GM21367 (cell line): Measurements from ENCODE around the gene SLC43A2.
"Not testable (repeated sequence)": the region's sequence is repeated elsewhere in the genome, so short reads cannot be mapped to it uniquely, and the experiment has no call there.

Experiments
- ATAC-seq: cut with Tn5 transposase; IDR thresholded peaks from one replicate; pipeline ENCODE4 v1.9.1; 2021; ENCODE audit not compliant: unreplicated experiment

The SLC43A2 gene

DNA sequence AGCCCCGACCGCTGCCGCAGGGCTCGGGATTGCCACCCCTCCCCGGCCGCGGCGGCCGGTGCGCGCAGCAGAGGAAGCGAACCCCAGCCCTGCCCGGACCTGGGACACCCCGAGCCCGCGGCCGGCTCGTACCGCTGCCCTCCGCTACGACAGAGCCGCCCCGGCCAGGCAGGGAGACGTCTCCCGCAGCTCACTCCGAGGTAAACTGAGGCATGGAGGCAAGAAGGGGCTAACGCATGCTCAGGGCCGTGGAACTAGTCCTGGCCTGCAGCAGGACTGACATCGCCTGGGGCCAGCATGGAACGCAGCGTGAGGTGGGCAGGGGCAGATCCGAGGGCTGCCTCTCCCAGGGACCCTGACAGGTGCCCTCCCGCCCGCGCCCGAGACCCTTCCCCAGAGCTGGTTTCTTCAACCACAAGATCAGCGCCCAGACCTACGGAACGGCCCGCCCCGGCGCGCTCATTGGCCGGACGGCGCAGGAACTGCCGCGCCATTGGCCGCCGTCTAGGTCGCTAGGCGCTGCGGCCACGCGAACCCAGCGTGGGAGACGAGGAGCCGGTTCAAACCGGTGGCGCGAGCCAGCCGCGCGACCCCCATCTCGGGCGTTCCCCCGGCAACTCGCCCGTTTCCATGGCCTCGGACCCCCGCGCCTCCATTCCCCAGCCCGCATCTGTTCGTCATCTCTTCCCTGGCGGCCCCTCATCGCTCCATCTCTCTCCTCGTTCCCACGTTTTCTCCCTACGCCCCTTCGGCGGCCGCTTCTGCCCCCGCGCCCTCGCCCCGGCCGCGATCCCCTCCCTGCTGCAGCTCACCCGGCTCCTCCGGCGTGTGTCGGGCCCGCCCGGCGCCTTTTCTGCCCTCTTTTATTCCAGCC, at the start of gene SLC43A2:
Gene SLC43A2 (minus strand): TSS at position 853 of the 874 bp plus-strand sequence. CDS start 960 bp downstream, outside the sequence.
- peak; percentile 41 for ATAC-seq

DNA sequence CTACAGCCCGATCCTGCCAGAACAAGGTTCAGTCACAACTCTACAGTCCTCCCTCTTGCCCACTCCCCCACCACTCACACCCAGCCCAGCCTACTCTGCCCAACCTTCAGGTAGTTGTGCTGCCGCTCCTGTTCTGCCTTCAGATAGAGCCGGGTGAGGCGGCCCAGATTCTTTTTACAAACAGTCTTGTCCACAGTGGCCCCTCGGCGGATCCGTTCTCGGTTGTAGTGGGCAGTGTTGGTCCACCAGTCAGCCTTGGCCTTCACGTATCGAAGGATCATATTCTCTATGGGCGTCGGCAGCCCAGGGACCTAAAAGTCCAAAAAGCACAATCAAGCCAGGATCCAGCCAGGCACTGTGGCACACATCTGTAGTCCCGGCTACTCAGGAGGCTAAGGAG, 47.8 kb upstream of the SLC43A2 start:
- ATAC-seq = no peak

DNA sequence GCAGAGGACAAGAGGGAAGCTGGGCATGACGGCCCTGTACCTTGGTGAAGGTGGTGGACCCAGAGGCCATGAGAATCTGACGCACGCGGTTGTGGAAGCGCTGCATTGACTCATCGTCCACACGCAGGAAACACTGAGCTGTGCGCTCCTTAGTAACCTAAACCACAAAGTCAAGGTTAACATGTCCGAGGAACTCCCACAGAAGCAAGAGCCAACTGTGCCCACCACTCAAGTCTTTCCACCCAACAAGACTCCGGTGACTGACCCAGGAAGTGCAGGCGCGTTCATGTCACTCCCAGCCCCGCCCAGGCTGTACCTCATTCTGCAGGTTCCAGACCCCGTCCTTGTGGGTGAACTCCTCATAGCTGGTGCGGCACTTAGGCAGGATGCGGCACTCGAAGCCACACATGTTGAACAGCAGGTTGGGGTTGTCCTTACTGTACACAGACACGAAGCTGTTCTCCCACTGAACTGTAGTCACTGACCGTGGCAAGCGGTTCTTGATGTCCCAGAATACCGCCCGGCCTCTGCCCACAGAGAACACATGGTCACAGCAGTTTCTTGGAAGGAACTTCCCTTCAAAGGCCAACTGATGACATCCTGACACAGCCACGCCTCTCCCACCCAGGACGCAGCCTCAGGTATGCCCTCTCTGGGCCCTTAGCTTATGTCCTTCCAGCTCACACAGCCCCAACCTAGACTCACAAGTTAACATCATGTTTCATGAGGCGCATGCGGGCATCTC, 44.6 kb upstream of the SLC43A2 start:
- ATAC-seq = no peak

DNA sequence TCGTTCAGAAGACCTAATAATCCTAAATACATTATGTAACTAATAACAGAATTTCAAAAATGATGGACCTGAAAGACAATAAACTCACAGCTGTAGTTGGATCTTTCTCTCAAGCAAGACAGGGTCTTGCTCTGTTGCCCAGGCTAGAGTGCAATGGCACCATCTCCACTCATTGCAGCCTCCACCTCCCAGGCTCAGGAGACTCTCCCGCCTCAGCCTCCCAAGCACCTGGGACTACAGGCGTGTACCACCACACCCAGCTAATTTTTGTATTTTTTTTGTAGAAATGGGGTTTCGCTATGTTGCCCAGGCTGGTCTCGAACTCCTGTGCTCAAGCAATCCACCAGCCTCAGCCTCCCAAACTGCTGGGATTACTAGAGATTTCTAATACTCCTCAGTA, 35.3 kb upstream of the SLC43A2 start:
- not testable (repeated sequence) for ATAC-seq

DNA sequence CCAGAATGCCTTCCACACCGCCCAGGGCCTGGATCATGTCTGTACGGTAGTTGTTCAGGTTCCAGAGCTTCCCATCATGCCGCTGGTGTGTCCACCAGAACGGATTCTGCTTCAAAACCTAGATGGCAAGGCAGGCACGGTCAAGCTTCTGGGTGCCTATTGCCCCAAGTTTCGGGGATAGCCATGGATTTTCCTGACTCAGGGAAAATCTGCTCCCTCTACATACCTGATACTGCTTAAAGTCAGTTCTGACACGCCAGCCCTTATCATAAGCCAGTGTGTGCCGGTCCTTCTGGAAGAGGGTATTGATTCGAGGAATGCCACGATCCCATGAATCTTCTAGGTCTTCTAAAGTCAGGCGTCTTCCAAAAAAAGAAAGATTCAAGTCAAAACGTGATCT, 32.4 kb upstream of the SLC43A2 start:
- ATAC-seq = no peak

DNA sequence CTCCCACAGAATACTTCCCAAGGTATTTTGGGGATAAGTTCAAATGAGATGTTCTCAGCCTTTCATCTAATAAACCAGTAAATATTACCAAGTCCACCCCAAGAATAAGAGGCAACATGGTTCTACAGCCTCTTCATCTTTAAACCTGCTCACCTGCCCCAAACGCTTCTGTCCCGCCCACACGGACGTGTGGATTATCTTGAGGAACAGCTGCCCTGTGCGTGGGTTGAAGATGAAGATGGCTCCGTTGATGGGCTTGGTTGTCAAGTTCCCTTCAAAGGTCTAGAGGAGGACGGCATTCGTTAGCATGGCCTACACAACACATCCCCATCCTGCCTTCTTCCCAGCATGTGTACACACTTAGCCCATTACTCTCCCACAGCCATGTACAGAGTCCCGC, 29.5 kb upstream of the SLC43A2 start:
- ATAC-seq = no peak

DNA sequence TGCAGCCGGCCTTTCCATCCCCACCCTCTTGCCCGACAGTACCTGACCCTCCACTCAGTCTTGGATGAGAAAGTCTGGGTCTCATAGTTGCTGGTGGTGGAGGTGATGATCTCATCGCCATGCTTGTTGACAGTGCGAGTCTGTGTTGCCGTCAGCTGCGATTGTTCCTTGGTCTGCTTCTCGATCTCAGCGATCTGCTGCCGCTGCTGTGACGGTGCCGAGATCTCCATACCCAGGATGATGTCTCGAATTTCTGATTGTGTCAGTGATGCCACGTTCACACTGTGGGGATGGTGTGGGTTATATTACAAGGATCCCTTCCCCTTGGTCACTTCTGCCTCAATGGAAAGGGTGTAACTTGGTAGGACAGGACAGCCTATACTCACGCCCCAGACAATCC, 25.1 kb upstream of the SLC43A2 start:
- ATAC-seq = no peak

DNA sequence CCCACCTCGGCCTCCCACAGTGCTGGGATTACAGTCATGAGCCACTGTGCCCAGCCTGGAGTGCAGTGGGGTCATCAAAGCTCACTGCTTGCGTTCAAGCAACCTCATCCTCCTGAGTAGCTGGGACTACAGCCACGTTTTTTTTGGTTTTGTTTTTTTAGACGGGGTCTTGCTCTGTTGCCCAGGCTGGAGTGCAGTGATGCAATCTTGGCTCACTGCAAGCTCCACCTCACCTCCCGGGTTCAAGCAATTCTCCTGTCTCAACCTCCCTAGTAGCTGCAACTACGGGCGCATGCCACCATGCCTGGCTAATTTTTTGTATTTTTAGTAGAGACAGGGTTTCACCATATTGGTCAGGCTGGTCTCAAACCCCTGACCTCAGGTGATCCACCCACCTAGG, 24.2 kb upstream of the SLC43A2 start:
- ATAC-seq = not testable (repeated sequence)

DNA sequence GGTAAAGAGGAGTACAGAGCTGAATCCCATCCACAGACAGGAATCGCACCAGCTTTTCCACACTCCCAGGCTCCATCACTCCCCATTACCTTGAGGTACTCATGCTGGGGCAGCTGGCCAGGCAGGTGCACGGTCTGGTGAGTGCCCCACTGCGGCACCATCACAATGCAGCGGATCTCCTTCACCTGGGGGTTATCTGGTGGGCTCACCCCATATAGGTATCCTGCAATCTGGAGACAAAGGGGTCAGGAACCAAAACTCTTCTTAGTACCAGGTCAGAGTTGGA, 22.9 kb upstream of the SLC43A2 start:
- ATAC-seq = no peak

DNA sequence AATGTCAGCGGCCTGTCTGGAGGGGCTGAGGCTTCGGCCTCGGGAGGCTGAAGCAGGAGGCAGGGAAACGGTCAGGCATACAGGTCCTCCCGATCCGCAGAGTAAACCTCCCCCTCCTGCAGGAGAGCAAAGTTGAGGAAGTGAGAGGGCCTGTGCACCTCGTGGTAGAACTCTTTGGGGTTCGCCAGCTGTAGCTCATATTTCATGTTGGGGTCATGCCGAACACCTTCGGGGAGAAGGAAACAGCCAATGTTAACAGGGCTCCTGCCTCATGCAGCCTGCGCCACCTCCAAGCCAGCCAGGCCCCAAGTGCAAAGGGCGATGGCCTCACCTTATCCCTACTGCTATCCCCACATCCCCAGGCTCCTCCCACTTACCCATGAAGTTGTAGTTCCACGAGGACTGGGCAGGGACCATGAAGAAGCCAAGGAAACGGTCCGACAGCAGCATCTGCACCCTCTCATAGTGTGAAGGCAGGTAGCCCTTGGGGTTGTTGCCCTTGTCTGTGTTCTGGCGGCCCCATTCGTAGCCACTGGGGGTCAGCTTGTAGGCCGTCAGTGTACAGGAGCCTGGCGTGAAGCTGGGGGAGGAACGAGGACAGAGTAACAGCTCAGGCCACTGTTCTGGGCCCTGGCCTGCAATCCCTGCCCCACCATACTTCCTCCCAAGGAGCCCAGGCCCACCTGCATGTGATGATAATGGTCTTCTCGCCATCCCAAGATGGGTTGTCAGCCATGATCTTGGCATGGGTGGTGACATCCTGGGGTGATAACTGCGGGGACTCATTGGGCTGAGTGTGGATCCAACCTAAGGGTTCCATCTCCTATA, 22.3 kb upstream of the SLC43A2 start:
- no peak for ATAC-seq

DNA sequence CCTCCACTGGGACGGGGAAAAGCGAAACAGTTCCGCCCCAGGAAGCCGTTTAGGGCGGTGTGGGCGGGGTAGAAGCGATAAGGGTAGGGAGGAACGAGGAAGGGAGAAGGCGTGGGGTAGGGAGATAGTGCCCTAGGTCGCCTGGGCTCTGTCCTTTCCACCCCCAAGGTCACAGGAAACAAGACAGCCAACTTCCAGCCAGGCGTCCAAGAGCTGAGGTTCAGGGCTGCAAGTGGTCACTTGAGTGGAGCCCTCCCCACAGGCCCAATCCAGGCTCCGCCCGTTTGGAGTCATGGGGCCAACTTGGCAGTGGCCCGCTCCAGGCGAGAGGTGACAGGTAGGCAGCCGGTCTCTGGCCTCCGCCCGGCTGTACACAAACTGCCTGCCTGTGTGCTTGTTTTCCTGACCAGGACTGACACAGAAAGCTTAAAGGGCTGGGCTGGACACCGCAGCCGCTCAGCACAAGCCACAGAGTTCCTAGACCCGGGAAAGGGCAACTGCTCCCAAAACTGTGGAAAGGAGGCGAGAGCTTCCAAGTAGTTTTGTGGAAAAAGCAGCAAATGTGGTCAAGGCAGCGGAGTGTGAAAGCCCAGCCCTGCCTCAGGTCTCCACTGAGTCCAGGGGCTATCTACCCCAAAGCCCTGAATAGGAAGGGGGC, 21.3 kb upstream of the SLC43A2 start, which contains the start of gene RILP:
Gene RILP (minus strand): TSS at position 23 of the 658 bp plus-strand sequence. CDS start 62 bp downstream, outside the sequence.
- no peak for ATAC-seq

DNA sequence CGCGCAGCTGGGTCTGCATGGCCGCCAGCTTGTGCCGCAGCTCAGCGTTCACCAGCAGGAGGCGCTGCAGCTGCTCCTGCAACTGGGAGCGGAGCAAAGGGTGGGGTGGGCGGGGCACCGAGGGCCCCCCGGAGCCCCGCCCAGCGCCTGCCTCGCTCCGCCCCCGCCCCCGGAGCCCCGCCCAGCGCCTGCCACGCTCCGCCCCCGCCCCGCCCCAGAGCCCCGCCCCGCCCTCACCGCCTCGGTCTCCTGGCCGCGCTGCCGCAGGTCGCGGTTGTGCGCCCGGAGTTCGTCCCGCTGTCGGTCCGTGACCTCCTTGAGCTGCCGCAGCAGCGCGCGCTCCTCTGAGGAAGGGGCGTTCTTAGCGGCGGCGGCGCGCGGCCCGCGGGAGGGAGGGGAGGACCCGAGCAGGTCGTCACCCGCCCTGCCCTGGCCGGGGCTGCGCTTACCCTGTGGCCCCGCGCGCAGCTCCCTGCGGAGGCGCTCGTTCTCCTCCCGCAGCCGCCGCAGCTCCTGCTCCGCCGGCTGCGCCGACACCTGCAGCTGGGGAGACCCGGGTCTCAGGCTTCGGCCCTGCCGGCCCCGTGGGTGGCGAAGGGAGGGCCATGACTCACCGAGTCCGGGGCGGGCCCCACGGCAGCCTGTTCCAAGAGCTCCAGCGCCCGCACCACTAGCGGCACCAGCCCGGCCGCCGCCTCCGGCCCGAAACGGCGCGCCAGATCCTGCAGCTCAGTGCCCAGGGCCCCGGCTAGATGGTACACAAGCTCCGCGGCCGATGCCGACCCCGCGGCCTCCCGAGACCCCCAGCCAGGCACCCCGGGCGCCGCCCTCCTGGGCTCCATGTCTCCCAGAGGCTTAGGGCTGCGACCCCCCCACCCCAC, 20.6 kb upstream of the SLC43A2 start:
- peak; percentile 28 for ATAC-seq

DNA sequence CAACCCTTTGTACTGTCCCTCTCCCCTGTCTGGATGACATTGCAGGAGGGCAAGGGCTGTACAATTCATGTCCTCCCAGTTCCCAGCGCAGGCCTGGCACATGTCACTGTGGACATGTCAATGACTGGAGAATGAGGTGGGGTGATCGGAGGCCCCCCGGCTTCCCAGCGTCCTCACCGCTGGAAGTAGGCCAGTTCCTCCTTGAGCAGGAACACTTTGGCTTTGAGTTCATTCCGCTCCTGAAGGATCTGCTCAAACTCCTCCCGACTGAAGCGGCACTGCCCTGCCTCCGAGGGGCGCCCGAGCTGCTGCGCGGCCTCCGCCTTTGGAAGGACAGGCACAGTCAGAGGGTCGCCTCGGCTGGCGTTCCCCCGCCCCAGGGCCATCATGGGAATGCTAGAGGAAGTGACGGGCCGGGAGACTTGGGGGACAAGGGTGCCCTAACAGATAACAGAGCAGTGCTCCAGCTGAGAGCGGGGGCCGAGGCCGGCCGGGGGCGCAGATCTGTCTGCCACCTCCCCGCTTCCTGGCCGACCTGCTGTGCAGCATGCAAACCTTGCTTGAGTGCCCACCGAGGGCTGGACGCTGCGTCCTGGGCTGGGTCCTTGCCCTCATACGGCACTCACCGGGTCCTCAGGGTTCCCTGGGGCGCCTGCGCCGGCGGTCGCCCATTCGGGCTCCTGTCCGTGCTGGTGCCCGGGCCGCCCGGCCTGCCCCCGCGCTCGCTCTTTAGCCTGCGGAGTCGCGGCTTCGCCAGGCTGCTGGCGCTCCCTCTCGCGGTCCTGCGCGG, 19.7 kb upstream of the SLC43A2 start:
- peak; percentile 37 for ATAC-seq

DNA sequence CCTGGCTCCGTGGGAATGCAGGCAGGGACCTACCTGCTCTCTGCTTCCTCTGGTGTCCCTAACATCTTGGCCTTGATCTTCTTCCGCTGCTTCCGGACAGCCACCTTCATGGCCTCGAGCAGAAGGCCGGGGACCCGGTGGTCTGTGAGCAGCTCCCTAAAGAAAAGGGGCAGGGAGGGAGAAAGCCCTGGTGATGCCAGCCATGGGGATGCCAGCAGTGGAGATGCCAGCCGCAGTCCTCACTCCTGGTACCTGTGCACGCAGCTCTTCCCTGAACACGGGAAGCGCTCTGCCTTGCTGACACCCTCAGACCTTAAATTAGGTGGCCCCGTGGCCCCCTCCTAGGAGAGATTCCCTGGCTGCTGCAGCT, 19.2 kb upstream of the SLC43A2 start:
- no peak for ATAC-seq

DNA sequence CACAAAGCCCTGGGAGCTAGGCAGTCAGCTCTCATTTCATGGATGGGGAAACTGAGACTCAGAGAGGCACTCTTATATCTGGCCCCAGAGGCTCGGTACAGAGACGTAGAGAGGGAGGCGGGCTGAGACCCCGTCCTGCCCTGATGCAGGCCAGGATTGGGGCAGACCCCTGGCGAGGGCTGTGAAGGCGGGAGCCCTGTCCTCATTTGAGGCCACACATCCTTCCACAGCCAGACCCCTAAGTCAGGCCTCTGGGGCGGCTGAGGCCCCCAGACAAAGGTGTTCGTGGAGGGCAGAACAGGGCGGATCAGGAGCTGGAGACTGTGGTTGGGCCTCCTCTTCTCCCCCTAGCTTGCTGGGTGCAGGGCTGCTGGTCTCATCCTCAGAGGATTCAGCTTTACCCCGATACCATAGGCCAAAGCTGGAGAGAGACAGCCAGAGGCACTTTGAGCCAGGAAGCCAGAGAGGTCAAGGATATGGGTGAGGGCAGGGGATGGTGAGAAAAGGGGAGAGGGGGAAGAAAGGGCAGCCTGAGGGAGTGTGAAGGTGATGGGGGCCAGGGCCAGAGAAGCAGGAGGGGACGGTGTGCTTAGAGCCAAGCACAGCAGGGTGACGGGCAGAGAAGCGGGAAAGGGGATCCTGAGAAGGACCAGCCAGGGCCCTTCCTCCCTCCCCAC, 17.7 kb upstream of the SLC43A2 start:
- ATAC-seq = no peak

DNA sequence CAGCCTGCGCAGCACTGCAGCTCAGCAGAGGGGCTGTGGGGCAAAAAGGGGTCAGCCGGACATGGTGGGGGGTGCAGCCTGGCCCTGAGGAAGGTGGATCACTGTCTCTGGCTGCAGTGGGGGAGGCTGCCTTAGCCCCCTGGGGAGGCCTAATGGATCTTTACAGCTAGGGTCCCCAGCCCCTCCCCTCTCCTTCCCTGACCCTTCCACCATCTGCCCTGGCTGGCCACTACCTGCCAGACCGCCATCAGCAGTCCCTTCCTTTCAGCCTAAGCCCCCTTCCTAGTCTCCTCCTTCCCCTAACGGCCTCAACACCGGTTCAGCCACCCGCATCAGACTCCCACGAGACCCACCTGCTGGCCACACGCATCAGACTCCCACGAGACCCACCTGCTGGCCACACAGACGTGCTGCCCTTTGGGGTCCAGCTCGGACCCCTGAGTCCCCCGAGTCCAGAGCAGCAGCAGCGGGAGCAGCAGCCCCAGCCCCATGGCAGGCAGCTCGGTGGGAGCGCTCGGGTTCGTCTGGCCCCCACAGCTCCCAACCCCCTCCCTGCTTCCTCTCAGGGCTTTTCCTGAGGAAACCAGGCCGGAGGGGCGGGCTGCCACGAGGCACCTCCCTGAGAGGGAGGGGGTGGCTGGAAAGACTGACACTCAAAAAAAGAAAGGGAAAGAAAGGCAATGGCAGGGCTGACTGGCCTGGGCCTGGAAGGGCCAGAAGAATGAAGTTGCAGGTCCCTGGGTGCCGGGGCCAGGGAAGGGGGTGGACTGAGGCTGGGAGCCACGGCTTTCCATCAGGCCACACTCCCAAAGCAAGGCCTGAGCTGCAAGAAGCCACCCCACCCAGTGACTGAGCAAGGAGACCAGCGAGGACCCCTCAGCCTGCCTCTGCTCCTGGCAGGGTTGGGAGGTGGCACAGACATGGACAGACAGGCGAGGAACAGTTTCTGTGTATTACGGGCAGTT, 16.9 kb upstream of the SLC43A2 start, which contains the start of gene SCARF1:
Gene SCARF1 (minus strand): TSS at position 526 of the 965 bp plus-strand sequence. CDS start 35 bp downstream, at position 491.
- ATAC-seq = no peak

DNA sequence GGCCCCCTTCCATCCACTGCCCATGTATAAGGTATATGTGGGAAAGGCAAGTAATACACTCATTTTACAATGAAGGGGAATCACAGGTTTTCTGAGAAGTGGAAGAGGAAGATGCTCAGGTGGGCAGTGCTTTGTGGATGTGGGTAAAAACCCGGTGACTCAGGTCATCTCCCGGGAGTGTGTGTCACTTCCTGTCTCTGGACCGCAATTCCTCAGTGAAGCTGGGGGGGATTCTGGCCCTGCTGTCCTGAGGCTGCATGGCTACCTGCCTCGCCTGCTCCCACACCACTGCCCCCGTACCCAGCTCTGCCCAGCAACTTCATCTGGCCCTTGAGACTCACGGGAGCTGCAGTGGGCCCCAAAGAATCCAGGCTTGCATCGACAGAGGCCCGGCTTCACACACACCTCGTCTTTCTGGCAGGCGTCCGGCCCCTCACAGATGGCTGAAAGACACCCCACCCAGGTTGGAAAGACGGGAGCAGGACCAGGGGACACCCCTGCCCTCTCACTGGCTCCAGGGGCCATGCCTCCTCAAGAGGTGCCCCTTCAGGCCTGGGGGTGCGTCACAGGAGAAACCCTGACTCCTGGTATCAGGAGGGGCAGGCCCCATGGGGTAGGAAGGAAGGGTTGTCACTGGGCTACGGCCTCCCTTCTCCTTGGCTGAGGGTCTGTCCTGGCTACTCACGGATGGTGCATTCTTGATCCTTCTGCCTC, 16.0 kb upstream of the SLC43A2 start:
- ATAC-seq = no peak
